GM12864 (cell line): ENCODE results near the gene SGCD.

Experiments
- DNase-seq: peaks from one replicate; pipeline ENCODE4 v3.0.0-alpha.2; 2011; ENCODE audit warnings: low read depth
- H3K4me3 ChIP-seq: 2 replicates; pipeline ENCODE4 v1.5.1; 2011; ENCODE audit warnings: mild to moderate bottlenecking, low read depth, low read length, control low read depth
- CTCF ChIP-seq: IDR thresholded peaks from 2 replicates; pipeline ENCODE4 v1.5.1; 2011; ENCODE audit warnings: low read depth, mild to moderate bottlenecking, moderate library complexity, low read length, control low read depth, inconsistent platforms; ENCODE audit errors: missing control alignments

SGCD gene

GRCh38 chr5:156741516-156741915 lies 414.6 kb downstream of the SGCD start:
- no peak overlapping the region for H3K4me3 ChIP-seq
- DNase-seq: no peak
- TF ChIP-seq CTCF: no peak

GRCh38 chr5:156753846-156754245 lies 426.9 kb downstream of the SGCD start:
- no peak overlapping the region for H3K4me3 ChIP-seq
- no peak for DNase-seq
- TF ChIP-seq CTCF: no peak

- H3K4me3 ChIP-seq: no peak overlapping the region
- DNase-seq: no peak
- TF ChIP-seq CTCF: no peak
These were observed 428.6 kb downstream of the SGCD start for GRCh38 chr5:156755421-156756087.

GRCh38 chr5:156758011-156758791 lies 431.2 kb downstream of the SGCD start:
- TF ChIP-seq CTCF: no peak
- no peak overlapping the region for H3K4me3 ChIP-seq
- no peak for DNase-seq

- no peak overlapping the region for H3K4me3 ChIP-seq
- no peak for TF ChIP-seq CTCF
These were observed 432.2 kb downstream of the SGCD start for GRCh38 chr5:156759156-156759555.

GRCh38 chr5:156762771-156763170 lies 435.8 kb downstream of the SGCD start:
- no peak overlapping the region for H3K4me3 ChIP-seq
- DNase-seq: no peak
- TF ChIP-seq CTCF: no peak

More at GRCh38 chr5:156759156-156759555, 432.2 kb downstream of the SGCD start:
- no peak for DNase-seq
